ENCODE data around the gene GPR89B. TPM values are rescaled to one million over a fixed set of nuclear protein-coding genes. Genes with fewer than 3 reads are reported as not detected.
"Not testable (repeated sequence)": the region's sequence is repeated elsewhere in the genome, so short reads cannot be mapped to it uniquely, and the experiment has no call there.

The GPR89B gene
- total RNA-seq, 1 experiment from 2014 or later = 29.7 TPM

GRCh38 chr1:147985374-147985773, 57.2 kb downstream of the GPR89B start:
- H3K4me3 ChIP-seq; H3K4me1 ChIP-seq; H3K9me3 ChIP-seq (replicated peaks); H3K27me3 ChIP-seq; H3K27ac ChIP-seq; H3K36me3 ChIP-seq: not testable (repeated sequence)
- peak; percentile 0 to 2 for DNase-seq

GRCh38 chr1:147987893-147988292, 59.7 kb downstream of the GPR89B start:
- not testable (repeated sequence) for H3K27ac ChIP-seq; H3K9me3 ChIP-seq (replicated peaks); H3K27me3 ChIP-seq; H3K4me3 ChIP-seq; H3K4me1 ChIP-seq; H3K36me3 ChIP-seq; DNase-seq

- DNase-seq; H3K27ac ChIP-seq; H3K36me3 ChIP-seq; H3K4me3 ChIP-seq; H3K27me3 ChIP-seq; H3K4me1 ChIP-seq; H3K9me3 ChIP-seq (replicated peaks): not testable (repeated sequence)
Measured at GRCh38 chr1:147992916-147993315, 64.7 kb downstream of the GPR89B start.

- DNase-seq; H3K27ac ChIP-seq; H3K27me3 ChIP-seq; H3K4me3 ChIP-seq; H3K4me1 ChIP-seq; H3K9me3 ChIP-seq (replicated peaks); H3K36me3 ChIP-seq: not testable (repeated sequence)
Measured at GRCh38 chr1:147993400-147993799, 65.2 kb downstream of the GPR89B start.

- H3K4me1 ChIP-seq; H3K27ac ChIP-seq; H3K27me3 ChIP-seq; DNase-seq; H3K9me3 ChIP-seq (replicated peaks); H3K4me3 ChIP-seq; H3K36me3 ChIP-seq: not testable (repeated sequence)
Measured at GRCh38 chr1:147993825-147994615, 65.8 kb downstream of the GPR89B start.

GRCh38 chr1:147996088-147996487, 67.9 kb downstream of the GPR89B start:
- not testable (repeated sequence) for H3K36me3 ChIP-seq; H3K4me1 ChIP-seq; H3K4me3 ChIP-seq; DNase-seq; H3K9me3 ChIP-seq (replicated peaks); H3K27me3 ChIP-seq; H3K27ac ChIP-seq

- not testable (repeated sequence) for H3K36me3 ChIP-seq
Measured at GRCh38 chr1:148007724-148008123, 79.5 kb downstream of the GPR89B start.

GRCh38 chr1:148010527-148010926, 82.3 kb downstream of the GPR89B start:
- H3K27ac ChIP-seq = no peak overlapping the region
- no peaks in the 10 kb centered on the region for H3K27me3 ChIP-seq
- no peak for DNase-seq
- H3K4me1 ChIP-seq = no peaks in the 10 kb centered on the region
- no peak overlapping the region for H3K4me3 ChIP-seq
- no peaks in the 10 kb centered on the region for H3K9me3 ChIP-seq (replicated peaks)
- no peaks in the 10 kb centered on the region for H3K36me3 ChIP-seq

More at GRCh38 chr1:148007724-148008123, 79.5 kb downstream of the GPR89B start:
- not testable (repeated sequence) for H3K27ac ChIP-seq; H3K4me1 ChIP-seq; DNase-seq; H3K9me3 ChIP-seq (replicated peaks); H3K27me3 ChIP-seq; H3K4me3 ChIP-seq

- H3K4me3 ChIP-seq; H3K9me3 ChIP-seq (replicated peaks); DNase-seq; H3K36me3 ChIP-seq; H3K27ac ChIP-seq; H3K4me1 ChIP-seq; H3K27me3 ChIP-seq: not testable (repeated sequence)
Measured at GRCh38 chr1:148013177-148014144, 85.2 kb downstream of the GPR89B start.

- H3K9me3 ChIP-seq (replicated peaks); H3K36me3 ChIP-seq; H3K27me3 ChIP-seq; H3K4me1 ChIP-seq; H3K27ac ChIP-seq; DNase-seq; H3K4me3 ChIP-seq: not testable (repeated sequence)
Measured at GRCh38 chr1:148014289-148015200, 86.3 kb downstream of the GPR89B start.

- H3K4me3 ChIP-seq; H3K27ac ChIP-seq; DNase-seq; H3K4me1 ChIP-seq; H3K9me3 ChIP-seq (replicated peaks); H3K27me3 ChIP-seq; H3K36me3 ChIP-seq: not testable (repeated sequence)
Measured at GRCh38 chr1:148024918-148025317, 96.7 kb downstream of the GPR89B start.

- H3K4me3 ChIP-seq; DNase-seq; H3K27me3 ChIP-seq; H3K9me3 ChIP-seq (replicated peaks); H3K36me3 ChIP-seq; H3K4me1 ChIP-seq; H3K27ac ChIP-seq: not testable (repeated sequence)
Measured at GRCh38 chr1:148027004-148027403, 98.8 kb downstream of the GPR89B start.

- not testable (repeated sequence) for H3K27me3 ChIP-seq; H3K9me3 ChIP-seq (replicated peaks); H3K4me1 ChIP-seq; DNase-seq; H3K4me3 ChIP-seq; H3K27ac ChIP-seq; H3K36me3 ChIP-seq
Measured at GRCh38 chr1:148032247-148032646, 104.0 kb downstream of the GPR89B start.

GRCh38 chr1:148032690-148033089, 104.5 kb downstream of the GPR89B start:
- not testable (repeated sequence) for H3K4me3 ChIP-seq; H3K9me3 ChIP-seq (replicated peaks); DNase-seq

GRCh38 chr1:148033147-148033546, 104.9 kb downstream of the GPR89B start:
- H3K9me3 ChIP-seq (replicated peaks); H3K27me3 ChIP-seq; H3K4me1 ChIP-seq; H3K4me3 ChIP-seq; DNase-seq; H3K36me3 ChIP-seq; H3K27ac ChIP-seq: not testable (repeated sequence)

More at GRCh38 chr1:148032690-148033089, 104.5 kb downstream of the GPR89B start:
- H3K27me3 ChIP-seq, H3K36me3 ChIP-seq, H3K4me1 ChIP-seq, H3K27ac ChIP-seq: not testable (repeated sequence)

Measured in SJCRH30 (cell line).